Erythroblast (primary cell): Measurements from ENCODE around the gene TECPR1.
"Not testable (repeated sequence)": the region's sequence is repeated elsewhere in the genome, so short reads cannot be mapped to it uniquely, and the experiment has no call there.

Experiments
- DNase-seq, 2 experiments: peaks; one replicate each; lab custom pipeline; 2025; lab: John Stamatoyannopoulos, UW
- GATA1 ChIP-seq: IDR thresholded peaks from 2 replicates; pipeline ENCODE4 v1.6.1; 2011; ENCODE audit warnings: low read depth, mild to moderate bottlenecking, control low read depth, low read length, moderate library complexity
- POLR2A ChIP-seq: IDR thresholded peaks from 2 replicates; pipeline ENCODE4 v1.6.1; 2011; ENCODE audit warnings: mild to moderate bottlenecking, low read length

TECPR1 gene

GRCh38 chr7:98221611-98222532, 30.2 kb downstream of the TECPR1 start:
- DNase-seq, result no peak
- TF ChIP-seq POLR2A (no peak), GATA1 (no peak)

GRCh38 chr7:98219382-98219781, 32.6 kb downstream of the TECPR1 start:
- DNase-seq, result not testable (repeated sequence)

- DNase-seq, result peak in 1 of 2 experiments; percentile 9
- TF ChIP-seq POLR2A, result no peak
- TF ChIP-seq GATA1, result no peak
Measured at GRCh38 chr7:98217623-98218582, 34.1 kb downstream of the TECPR1 start.

- no peak for TF ChIP-seq GATA1
- no peak for TF ChIP-seq POLR2A
- no peak for DNase-seq
Measured at GRCh38 chr7:98216941-98217622, 35.0 kb downstream of the TECPR1 start.

GRCh38 chr7:98215561-98216495, 36.2 kb downstream of the TECPR1 start:
- TF ChIP-seq POLR2A (no peak), GATA1 (no peak)

GRCh38 chr7:98214811-98215321, 37.2 kb downstream of the TECPR1 start:
- TF ChIP-seq GATA1 (no peak), POLR2A (no peak)

More at GRCh38 chr7:98215561-98216495, 36.2 kb downstream of the TECPR1 start:
- DNase-seq, result no peak

GRCh38 chr7:98213888-98214810, 37.9 kb downstream of the TECPR1 start:
- no peak for DNase-seq
- no peak for TF ChIP-seq POLR2A
- no peak for TF ChIP-seq GATA1

More at GRCh38 chr7:98214811-98215321, 37.2 kb downstream of the TECPR1 start:
- no peak for DNase-seq

- TF ChIP-seq GATA1, result no peak
- no peak for TF ChIP-seq POLR2A
- no peak for DNase-seq
Measured at GRCh38 chr7:98213296-98213887, 38.6 kb downstream of the TECPR1 start.

GRCh38 chr7:98212532-98213041, 39.4 kb downstream of the TECPR1 start:
- no peak for TF ChIP-seq POLR2A
- no peak for TF ChIP-seq GATA1
- DNase-seq, result no peak

GRCh38 chr7:98211676-98212531, 40.1 kb downstream of the TECPR1 start:
- TF ChIP-seq GATA1 (no peak), POLR2A (no peak)
- DNase-seq, result no peak
